SH-SY5Y (cell line): ENCODE results near the gene PARD6G.

Experiments used
- GATA2 ChIP-seq: IDR thresholded peaks from 2 replicates; pipeline ENCODE4 v1.6.1; 2011; ENCODE audit warnings: mild to moderate bottlenecking, low read depth, low read length
- GATA3 ChIP-seq: IDR thresholded peaks from 2 replicates; pipeline ENCODE4 v1.6.1; 2011; ENCODE audit warnings: low read depth, mild to moderate bottlenecking, low read length, moderate library complexity

The PARD6G gene

DNA sequence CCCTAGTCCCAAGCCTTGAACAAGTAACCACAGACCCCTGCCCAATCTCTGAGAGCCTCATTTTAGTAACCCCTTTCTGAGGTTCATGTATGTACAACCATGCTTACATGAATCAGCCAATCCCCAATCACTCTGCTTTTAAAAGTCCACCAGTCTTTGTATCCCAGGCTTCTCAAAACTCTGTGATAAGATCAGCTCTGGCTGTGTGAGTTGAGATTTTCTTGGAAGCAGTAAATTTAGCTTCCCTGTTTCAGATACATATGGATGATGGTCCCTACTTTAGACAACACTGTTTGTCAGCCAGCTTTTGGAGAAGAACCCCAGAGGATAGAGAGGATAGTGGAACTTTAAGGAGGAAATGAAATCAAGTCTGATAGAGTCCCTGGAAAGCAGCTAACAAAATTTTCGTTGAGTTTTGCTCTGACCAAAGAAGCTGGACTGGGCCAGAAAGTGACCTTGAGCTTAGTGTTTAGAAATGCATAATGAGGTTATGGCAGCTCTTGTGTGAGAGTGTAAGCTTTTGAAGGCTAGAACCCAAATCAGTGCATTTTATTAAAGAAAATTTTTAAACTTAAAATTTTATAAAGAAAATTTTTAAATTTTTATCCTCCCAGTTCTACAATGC lies 134.6 kb downstream of the PARD6G start:
- TF ChIP-seq GATA3 (no peak), GATA2 (no peak)

DNA sequence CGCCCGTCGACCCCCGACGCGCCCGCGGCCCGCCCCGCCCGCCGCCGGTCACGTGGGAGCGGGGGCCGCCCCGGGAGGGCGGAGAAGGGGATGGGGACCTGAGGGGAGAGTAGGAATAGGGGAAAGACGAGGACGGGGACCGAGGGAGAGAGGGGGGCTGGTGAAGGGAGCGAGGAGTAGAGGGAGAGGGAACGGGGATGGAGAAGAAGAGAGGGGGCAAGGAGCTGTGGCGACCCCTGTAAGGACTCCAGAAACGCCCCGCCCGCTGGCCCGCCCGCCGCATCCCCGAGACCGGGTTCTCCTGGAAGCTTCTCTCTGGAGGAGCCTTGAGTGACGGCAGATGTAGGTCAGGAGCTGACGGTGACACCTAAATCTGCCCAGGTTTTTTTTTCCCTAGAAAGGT lies 137.6 kb downstream of the PARD6G start:
- TF ChIP-seq GATA3 (no peak), GATA2 (no peak)

DNA sequence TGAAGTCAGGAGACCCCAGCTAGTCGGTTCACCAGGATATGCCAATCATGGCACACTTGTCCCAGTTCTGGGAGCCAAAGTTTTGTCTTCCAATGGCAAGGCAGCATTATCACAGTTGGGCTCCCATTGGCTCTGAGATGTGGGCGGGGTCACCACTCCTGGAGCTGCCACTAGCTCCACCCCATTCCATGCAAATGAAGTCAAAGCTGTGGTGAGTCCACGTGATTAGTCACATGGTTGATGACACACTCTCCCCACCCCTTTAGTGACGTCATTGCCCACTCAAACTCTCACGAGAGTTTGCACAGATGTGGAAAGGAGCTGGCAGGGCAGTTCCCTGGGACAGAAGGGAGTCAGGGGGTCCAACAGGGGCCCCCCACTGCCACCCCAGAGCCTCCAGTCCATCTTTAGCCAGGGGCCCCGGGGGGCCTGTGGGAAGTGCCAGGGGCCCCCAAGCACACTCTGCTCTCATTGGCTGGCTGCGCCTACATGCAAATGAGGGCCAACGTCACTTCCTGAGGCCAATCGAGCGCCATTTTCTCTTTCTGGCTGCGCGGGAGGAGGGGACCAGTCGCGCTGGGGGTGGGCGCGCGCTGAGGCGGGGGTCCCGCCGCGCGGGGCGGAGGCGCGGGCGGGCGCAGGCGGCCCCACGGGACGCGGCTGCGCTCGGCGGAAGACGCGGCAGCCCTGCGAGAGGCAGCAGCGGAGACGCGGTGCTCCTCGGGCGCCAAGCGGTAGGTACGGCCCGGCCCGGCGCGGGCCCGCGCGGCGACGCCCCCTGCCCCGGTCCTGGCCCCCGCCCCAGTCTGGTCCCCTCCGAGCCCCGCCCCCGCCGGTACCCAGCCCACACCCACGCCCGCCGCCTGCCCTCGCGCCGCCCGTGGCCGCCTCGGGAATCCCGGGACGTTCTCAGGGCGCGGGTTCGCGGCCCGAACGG lies 138.3 kb downstream of the PARD6G start, which contains the start of gene ADNP2:
ADNP2 (plus strand) TSS at position 524 of the 937 bp plus-strand sequence. CDS start 8,281 bp downstream, outside the sequence.
- TF ChIP-seq GATA2 = no peak
- no peak for TF ChIP-seq GATA3

DNA sequence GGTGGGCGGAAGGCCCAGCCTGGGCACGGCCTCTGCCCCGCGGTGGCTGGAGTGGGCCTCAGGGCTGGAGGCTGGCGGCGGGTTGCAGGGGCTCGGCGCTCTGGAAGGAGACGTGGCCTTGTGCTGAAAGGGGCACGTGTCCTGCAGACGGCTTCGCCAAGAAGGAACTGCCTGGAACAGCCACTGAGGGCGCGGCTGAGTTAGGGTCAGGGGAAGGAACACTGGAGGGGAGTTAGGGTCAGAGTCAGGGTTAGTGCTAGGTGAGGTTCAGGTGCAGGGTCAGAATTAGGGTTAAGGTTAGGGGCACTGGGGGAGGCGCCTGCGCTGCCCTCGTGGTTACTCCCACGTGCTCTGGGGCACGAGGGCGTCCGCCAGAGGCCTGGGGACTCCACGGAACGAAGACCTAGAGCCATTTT lies 139.2 kb downstream of the PARD6G start:
- TF ChIP-seq GATA2 = no peak
- no peak for TF ChIP-seq GATA3

DNA sequence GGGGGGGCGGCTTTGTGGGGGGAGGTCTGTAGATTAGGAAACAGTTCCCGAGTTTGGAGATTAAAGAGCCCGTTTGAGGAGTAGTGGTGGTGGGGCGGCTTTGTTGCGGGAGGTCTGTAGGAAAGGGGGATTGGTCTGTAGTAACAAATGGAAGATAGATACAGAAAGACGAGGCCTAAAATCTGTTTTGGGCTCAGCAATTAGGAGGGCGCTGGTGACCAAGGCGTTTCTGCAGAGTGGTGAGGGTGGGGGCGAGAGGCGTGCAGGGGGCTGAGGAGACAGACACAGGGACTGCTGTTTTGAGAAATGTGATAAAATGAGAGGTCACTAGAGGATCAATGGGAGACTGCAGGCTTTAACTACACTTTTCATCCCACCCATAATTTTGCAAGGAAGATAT lies 139.9 kb downstream of the PARD6G start:
- TF ChIP-seq GATA3 = no peak
- TF ChIP-seq GATA2 = no peak
